ENCODE measurements around the gene RAB3B.

RAB3B gene

DNA sequence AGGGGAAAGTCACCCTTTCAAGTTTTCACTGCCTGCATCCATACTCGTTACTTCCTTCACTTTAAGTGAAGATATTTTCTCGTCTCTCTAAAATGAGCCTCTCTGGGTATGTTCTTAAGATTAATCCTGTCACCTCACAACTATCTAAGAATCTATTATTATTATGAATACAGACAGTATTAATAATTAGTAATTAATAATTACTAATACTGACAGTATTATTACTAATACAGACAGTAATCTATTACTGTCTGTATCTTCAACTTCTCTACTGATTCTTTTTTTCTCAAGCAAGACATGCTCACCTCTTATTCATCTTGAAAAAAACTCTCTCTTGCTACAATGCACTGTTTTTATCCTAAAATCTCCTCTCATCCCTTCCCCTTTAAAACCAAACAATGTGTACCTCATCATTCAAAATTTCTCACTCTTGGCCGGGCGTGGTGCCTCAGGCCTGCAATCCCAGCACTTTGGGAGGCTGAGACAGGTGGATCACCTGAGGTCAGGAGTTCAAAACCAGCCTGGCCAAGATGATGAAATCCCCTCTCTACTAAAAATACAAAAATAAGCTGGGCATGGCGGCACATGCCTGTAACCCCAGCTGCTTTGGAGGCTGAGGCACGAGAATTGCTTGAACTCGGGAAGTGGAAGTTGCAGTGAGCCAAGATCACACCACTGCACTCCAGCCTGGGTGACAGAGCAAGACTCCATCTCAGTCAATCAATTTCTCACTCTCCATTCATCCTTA is 119.7 kb downstream of the RAB3B start:
- H3K9ac ChIP-seq (ENCODE audit: low read length in 2 of 2), result no peak overlapping the region
- H3K27ac ChIP-seq (ENCODE audit: low read length), result no peak overlapping the region
- H3K27me3 ChIP-seq (ENCODE audit: control insufficient read depth in 1 of 2, insufficient read depth in 2 of 2, low read length in 2 of 2), result no peaks in the 10 kb centered on the region
- no peaks in the 10 kb centered on the region for H3K4me1 ChIP-seq (ENCODE audit: control insufficient read depth, insufficient read depth, low read length)
- no peaks in the 10 kb centered on the region for H3K9me3 ChIP-seq (ENCODE audit: control insufficient read depth in 2 of 2, low read length in 2 of 2)
- H3K4me3 ChIP-seq (ENCODE audit: low read length in 2 of 2), result no peak overlapping the region
- no peaks in the 10 kb centered on the region for H3K36me3 ChIP-seq (ENCODE audit: control insufficient read depth in 2 of 2, insufficient read depth in 2 of 2, low read length in 2 of 2)

DNA sequence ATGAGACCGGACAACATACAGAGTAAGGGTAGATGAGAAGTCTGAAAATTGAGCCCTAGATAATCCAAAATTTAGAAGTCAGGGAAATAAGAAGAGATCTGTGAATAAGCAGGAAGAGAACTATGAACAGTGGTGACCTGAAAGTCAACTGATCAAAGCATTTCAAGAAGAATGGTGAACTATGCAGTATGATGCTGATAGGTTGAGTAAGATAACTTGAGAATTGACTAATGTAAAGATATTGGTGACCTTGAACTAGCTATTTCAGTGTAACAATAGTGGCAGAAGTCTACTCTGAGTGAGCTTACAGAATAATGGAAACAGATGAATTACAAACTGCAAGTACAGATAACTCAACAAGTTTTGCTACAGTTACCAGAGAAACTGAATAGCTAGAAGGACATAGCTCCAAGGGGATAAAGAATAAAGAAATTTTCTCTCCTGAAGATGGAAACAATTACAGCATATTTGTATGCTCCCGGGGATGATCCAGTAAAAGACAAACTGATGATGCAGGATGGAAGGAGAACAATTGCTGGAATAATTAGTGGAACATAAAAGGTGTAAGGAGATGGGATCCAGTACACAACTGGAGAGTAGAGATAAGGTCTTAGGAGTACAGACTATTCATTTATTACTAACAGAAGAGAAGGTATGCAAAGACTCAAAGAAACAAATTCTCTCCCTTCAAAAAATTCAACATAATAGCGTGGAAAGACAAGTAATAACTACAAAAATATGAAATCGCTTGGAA is 122.8 kb downstream of the RAB3B start:
- H3K27me3 ChIP-seq (ENCODE audit: control insufficient read depth in 1 of 2, insufficient read depth in 2 of 2, low read length in 2 of 2), result no peaks in the 10 kb centered on the region
- no peak overlapping the region for H3K27ac ChIP-seq (ENCODE audit: low read length)
- no peaks in the 10 kb centered on the region for H3K4me1 ChIP-seq (ENCODE audit: control insufficient read depth, insufficient read depth, low read length)
- H3K9me3 ChIP-seq (ENCODE audit: control insufficient read depth in 2 of 2, low read length in 2 of 2), result no peaks in the 10 kb centered on the region
- H3K4me3 ChIP-seq (ENCODE audit: low read length in 2 of 2), result no peak overlapping the region
- no peak overlapping the region for H3K9ac ChIP-seq (ENCODE audit: low read length in 2 of 2)
- H3K36me3 ChIP-seq (ENCODE audit: control insufficient read depth in 2 of 2, insufficient read depth in 2 of 2, low read length in 2 of 2), result no peaks in the 10 kb centered on the region

DNA sequence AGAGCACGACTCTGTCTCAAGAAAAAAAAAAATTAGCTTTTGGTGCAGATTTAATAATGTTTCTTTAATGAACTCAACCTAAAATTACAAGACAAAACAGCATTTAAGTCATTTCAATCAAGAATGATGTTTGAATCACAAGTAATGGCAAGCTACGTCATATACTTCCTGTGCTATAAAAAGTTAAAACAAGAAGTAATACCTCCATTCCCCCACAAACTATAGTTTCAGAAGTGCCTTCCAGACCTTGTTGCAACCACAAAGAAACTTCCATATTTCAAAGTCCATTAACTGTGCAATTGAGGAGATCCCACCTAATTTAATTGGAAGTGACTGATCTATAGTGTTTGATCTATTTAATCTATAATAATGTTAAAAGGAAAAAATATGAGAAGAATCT is 127.1 kb downstream of the RAB3B start:
- Histone ChIP-seq H3K27me3 (ENCODE audit: control insufficient read depth in 1 of 2, insufficient read depth in 2 of 2, low read length in 2 of 2) (no peaks in the 10 kb centered on the region), H3K9me3 (ENCODE audit: control insufficient read depth in 2 of 2, low read length in 2 of 2) (no peaks in the 10 kb centered on the region), H3K36me3 (ENCODE audit: control insufficient read depth in 2 of 2, insufficient read depth in 2 of 2, low read length in 2 of 2) (no peaks in the 10 kb centered on the region), H3K4me3 (ENCODE audit: low read length in 2 of 2) (no peak overlapping the region), H3K4me1 (ENCODE audit: control insufficient read depth, insufficient read depth, low read length) (no peaks in the 10 kb centered on the region), H3K9ac (ENCODE audit: low read length in 2 of 2) (no peak overlapping the region), H3K27ac (ENCODE audit: low read length) (no peak overlapping the region)

DNA sequence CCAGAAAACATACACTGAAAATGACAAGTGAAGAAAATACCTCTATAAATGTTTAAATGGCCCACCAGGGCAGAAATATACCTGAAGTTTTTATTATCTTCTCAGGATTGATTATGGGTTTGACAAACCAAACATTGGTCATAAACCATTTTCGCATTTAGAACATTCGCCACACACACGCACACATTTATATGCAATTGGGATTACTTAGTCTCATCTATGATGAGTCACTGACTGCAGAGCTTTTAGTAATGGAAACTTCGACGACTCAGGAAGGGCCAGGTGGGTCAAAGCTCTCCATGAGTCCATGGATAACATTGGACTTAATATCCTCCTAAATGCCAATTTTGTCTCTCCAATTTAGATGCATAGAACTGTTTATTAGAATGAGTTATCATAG is 128.8 kb downstream of the RAB3B start:
- Histone ChIP-seq H3K27me3 (ENCODE audit: control insufficient read depth in 1 of 2, insufficient read depth in 2 of 2, low read length in 2 of 2) (no peaks in the 10 kb centered on the region), H3K4me3 (ENCODE audit: low read length in 2 of 2) (no peak overlapping the region)

DNA sequence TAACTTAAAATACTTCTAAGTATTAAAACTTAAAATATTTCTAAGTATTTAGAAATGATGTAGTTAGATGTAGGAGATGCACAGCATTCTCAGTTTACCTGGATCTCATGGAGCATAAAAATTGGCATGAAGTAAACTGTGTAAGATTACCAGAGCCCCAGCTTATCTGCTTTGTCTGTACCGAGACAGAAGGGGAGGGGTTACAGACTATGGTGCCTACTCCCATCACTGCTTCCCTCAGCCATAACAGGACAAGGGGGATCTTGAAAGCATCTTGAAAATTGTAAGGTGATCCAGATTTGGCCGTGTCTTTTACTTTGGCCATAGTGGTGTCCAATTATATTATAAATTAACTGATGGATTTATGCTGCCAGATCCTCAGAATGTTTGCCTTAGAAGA is 130.8 kb downstream of the RAB3B start:
- Histone ChIP-seq H3K4me1 (ENCODE audit: control insufficient read depth, insufficient read depth, low read length) (no peaks in the 10 kb centered on the region), H3K9me3 (ENCODE audit: control insufficient read depth in 2 of 2, low read length in 2 of 2) (no peaks in the 10 kb centered on the region), H3K4me3 (ENCODE audit: low read length in 2 of 2) (no peak overlapping the region), H3K27me3 (ENCODE audit: control insufficient read depth in 1 of 2, insufficient read depth in 2 of 2, low read length in 2 of 2) (no peaks in the 10 kb centered on the region), H3K9ac (ENCODE audit: low read length in 2 of 2) (no peak overlapping the region), H3K36me3 (ENCODE audit: control insufficient read depth in 2 of 2, insufficient read depth in 2 of 2, low read length in 2 of 2) (peaks cover 0 to 4% of the 10 kb centered on the region in 2 donors), H3K27ac (ENCODE audit: low read length) (no peak overlapping the region)

More for the DNA sequence above, 128.8 kb downstream of the RAB3B start:
- Histone ChIP-seq H3K27ac (ENCODE audit: low read length) (no peak overlapping the region), H3K9ac (ENCODE audit: low read length in 2 of 2) (no peak overlapping the region), H3K4me1 (ENCODE audit: control insufficient read depth, insufficient read depth, low read length) (no peaks in the 10 kb centered on the region), H3K36me3 (ENCODE audit: control insufficient read depth in 2 of 2, insufficient read depth in 2 of 2, low read length in 2 of 2) (no peaks in the 10 kb centered on the region), H3K9me3 (ENCODE audit: control insufficient read depth in 2 of 2, low read length in 2 of 2) (no peaks in the 10 kb centered on the region)

DNA sequence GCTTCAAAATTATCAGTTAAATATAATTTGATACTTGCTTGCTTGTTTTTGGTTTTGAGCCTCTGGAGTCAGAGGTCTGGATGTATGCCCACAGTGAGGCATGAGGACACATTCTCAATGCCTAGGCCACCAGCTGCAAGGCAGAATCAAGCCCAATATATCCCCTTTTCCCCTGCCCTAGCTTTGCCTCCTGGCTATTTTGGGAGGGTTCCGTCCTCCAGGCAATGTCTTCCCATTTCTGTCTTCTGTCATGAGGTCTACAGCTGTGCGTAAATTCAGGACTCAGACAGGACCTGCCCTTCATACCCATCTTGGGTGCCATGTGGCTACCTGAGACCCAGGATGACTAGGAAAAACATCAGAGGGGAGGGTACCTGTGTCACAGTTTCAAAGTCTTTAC is 131.2 kb downstream of the RAB3B start:
- Histone ChIP-seq H3K27ac (ENCODE audit: low read length) (no peak overlapping the region), H3K9me3 (ENCODE audit: control insufficient read depth in 2 of 2, low read length in 2 of 2) (no peaks in the 10 kb centered on the region), H3K9ac (ENCODE audit: low read length in 2 of 2) (no peak overlapping the region), H3K36me3 (ENCODE audit: control insufficient read depth in 2 of 2, insufficient read depth in 2 of 2, low read length in 2 of 2) (peaks cover 0 to 4% of the 10 kb centered on the region in 2 donors), H3K4me1 (ENCODE audit: control insufficient read depth, insufficient read depth, low read length) (no peaks in the 10 kb centered on the region), H3K27me3 (ENCODE audit: control insufficient read depth in 1 of 2, insufficient read depth in 2 of 2, low read length in 2 of 2) (no peaks in the 10 kb centered on the region), H3K4me3 (ENCODE audit: low read length in 2 of 2) (no peak overlapping the region)

DNA sequence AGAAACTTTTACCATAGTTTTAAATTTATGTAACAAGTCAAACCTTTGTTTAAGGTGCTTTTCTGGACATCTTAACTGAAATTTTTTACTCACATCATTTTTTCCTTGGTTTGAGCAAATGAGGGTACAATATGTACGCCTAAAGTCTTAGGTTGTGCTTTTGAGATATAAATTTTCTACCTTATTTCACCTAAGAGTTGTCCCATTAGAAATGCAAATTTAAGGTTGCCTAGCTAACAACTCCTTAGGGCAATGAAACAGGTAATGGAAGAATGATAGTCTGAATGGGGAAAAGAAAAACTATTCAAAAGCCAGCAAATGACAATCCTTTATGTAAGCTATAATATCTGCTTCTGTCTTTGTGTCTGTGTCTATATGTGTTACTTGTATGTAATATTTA is 131.6 kb downstream of the RAB3B start:
- H3K9me3 ChIP-seq (ENCODE audit: control insufficient read depth in 2 of 2, low read length in 2 of 2), result no peaks in the 10 kb centered on the region
- H3K36me3 ChIP-seq (ENCODE audit: control insufficient read depth in 2 of 2, insufficient read depth in 2 of 2, low read length in 2 of 2), result peaks cover 0 to 4% of the 10 kb centered on the region in 2 donors
- H3K4me3 ChIP-seq (ENCODE audit: low read length in 2 of 2), result no peak overlapping the region
- no peak overlapping the region for H3K9ac ChIP-seq (ENCODE audit: low read length in 2 of 2)
- H3K27ac ChIP-seq (ENCODE audit: low read length), result no peak overlapping the region
- H3K27me3 ChIP-seq (ENCODE audit: control insufficient read depth in 1 of 2, insufficient read depth in 2 of 2, low read length in 2 of 2), result no peaks in the 10 kb centered on the region
- no peaks in the 10 kb centered on the region for H3K4me1 ChIP-seq (ENCODE audit: control insufficient read depth, insufficient read depth, low read length)

All from stomach smooth muscle (tissue), 2 donors.